ENCODE data around the gene ZNF521. TPM values are rescaled to one million over a fixed set of nuclear protein-coding genes. Genes with fewer than 3 reads are reported as not detected.

The ZNF521 gene
- polyA plus RNA-seq, 4 donors = 35.1 to 48.3 (median 45.7) TPM

DNA sequence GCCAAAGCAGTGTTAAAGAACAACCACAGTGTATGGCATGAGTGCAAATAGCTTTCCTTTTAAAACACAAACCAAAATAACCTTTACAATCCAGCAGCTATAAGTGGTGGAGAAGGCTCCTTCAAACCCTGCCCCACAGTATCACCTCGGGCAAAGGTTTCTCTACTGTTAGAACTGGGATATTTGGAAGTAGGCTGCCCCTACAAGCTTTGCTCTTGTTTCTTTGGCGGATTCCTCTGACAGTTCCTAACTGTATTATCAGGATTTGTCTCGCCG, 214.8 kb downstream of the ZNF521 start:
- no peak for DNase-seq (ENCODE audit: low read depth in 4 of 4, low spot score in 2 of 4)

DNA sequence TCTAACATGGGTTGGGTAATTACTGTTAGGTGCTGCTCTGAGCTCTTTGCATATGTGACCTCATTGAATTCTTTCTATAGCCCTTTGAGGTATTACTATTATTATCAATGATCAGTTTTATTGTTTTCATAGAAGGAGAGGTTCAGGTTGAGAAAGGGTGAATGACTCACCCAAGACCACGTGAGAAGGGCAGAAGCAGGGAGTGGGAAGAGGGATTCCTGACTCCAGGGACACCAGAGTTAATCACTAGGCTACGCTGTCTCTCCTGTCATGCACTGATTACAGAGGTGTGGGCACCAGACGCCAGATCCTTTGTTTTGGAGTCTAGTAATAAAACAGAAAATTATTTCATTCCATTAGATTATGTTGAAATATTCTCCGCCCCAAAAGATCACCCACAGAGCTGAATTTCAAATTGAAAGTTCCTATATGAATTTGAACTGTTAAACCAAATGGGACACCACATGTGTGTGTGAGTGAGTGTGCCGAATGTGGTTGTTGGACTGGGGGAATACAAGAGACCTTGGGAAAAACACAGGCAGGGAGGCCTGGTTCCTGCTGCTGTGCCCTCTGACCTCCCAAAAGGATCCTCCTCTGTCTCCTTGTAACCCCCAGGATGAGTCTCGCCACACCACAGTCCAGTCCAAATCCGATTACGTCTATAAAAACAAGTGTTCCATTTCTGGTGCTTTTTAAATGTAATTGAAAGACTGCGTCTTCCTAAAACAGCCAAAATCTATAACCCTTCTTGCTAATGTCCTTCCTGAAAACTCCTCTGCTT, 215.4 kb downstream of the ZNF521 start:
- DNase-seq (ENCODE audit: low read depth in 4 of 4, low spot score in 2 of 4) = no peak

DNA sequence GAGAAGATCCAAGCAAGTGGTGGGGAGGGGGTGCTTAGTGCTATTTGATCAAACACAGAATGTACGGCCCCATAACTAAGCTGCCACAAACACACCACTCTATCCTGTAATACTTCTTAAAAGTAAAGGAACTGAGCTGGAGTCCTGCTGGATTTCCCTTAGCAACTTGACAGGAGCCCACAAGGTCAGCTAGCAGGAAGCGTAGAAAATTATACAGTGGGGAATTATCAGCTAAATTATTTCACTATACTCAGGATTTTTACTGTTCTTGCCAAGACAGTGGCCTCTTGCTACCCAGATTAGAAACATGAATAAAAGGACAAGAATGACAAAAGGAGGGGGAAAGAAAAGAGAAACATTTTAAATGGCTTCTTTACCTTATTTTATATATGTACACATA, 217.1 kb downstream of the ZNF521 start:
- DNase-seq (ENCODE audit: low read depth in 4 of 4, low spot score in 2 of 4) = no peak

DNA sequence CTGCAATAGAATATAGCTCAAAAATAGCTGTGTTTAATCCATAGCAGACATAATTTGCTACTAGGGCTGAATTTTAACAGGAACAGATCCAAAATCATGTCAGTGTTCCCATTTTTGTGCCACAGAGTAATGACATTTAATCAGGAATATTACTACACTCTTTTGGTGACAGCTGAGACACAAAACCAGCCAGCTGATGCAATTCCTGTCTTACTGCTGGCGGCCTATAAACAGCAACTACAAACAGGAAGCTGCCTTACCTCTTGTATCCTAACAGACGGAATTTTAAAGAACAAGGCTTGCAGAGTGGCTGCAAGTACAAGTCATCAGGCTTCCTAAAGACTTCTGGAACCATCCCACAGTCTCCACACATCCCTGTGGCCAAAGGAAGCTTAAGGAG, 218.1 kb downstream of the ZNF521 start:
- DNase-seq (ENCODE audit: low read depth in 4 of 4, low spot score in 2 of 4) = no peak

DNA sequence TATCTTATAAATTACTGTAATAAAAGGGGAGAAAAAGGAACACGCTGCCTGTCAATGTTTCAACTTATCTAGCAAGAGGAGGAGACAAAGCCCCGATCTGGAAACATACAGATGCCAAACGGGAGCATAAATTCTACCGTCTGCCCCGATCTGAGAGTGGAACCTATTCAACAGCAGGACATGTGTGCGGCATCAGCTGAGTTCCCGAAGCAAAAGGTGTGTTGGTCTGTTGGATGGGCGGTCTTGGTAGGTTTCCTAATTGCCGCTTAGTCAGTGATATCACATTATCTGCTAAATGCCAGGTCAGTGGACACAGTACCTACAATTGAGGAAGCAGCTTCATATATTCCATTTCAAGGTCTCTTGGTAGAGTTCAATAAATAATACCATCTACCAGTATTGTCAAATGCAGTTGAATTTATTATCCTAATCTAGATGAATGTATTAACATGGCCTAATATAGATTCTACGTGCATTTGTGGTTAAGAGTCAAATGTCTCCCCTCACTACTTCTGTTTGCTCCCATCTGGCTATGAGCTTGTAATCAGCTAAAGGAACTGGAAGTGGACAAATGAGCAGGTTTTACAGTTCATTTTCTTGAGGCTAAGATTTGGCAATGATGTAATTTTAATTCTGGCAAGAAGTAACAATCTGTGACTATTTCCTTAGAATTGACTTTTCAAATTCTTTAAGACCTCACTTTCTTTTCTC, 219.0 kb downstream of the ZNF521 start:
- no peak for DNase-seq (ENCODE audit: low read depth in 4 of 4, low spot score in 2 of 4)

DNA sequence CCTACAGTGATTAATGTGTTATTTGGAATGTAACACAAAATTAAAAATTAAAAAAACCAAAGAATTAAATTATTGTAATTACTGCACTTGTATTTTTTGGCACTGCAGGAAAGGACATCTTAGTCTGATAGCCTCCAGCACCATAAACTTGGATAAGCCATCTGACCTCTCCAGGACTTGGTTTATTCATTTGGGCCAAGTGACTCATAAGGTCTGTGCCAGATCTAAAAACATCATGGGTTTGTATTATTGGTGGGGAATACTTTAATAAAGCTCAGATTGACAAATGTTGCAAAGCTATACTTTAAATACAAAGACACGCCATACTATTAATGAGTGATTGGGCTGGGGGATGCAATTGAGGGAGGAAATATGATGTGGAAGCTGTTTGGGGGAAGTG, 225.2 kb downstream of the ZNF521 start:
- no peak for DNase-seq (ENCODE audit: low read depth in 4 of 4, low spot score in 2 of 4)

DNA sequence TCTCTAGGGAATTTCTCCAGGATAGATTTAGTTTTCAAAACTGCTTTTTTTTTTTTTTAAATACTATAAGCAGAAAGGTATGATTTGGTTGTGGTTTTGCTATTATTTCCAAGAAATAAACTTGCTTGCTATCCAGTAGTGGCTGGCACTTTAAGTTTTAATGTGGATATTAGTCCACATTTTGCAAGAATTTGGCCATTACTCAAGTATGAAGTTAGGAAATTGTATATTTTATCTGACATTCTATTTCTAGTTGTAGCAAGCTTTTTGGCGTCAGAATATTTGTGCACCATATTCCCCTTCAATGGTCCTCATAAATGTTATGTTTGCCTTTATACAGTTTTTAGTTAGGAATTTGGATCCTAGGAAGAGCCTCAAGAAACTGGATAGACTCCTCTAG, 226.3 kb downstream of the ZNF521 start:
- DNase-seq (ENCODE audit: low read depth in 4 of 4, low spot score in 2 of 4) = no peak

DNA sequence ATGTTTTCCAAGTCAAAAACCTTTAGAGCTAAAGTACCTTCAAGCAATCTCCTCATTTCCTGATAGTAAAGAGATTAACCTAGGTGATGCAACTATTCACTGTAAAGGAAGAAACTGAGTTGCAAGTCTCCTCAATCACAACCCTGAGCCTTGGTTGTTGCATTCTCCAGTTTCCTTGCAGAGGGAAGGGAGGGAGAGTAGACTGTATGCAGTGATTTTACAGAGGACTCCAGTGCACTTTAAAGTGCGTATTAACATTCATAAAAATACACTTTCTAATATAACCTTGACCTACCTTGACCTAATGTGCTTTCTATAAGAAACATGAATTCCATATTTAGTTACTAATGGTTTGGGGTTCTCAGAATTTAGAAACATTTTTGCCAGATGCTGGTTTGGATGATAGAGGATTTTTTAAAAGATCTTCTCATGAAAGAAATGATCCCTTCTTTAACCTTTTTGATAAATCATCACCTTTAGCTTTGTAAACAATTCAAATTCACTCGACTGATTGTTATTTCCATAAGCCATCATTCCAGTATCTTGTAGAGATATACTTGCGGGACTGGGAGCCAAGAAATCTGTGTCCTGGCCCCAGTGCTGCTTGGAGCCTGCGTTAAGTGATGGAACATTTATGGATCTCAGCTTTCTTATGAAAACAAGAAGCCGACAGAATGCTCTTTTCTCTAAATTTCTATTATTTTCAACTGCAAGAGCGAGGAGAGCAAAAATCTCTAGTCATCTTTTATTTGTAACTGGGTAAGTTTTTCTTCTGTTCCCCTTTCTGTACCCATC, 228.3 kb downstream of the ZNF521 start:
- DNase-seq (ENCODE audit: low read depth in 4 of 4, low spot score in 2 of 4) = no peak

DNA sequence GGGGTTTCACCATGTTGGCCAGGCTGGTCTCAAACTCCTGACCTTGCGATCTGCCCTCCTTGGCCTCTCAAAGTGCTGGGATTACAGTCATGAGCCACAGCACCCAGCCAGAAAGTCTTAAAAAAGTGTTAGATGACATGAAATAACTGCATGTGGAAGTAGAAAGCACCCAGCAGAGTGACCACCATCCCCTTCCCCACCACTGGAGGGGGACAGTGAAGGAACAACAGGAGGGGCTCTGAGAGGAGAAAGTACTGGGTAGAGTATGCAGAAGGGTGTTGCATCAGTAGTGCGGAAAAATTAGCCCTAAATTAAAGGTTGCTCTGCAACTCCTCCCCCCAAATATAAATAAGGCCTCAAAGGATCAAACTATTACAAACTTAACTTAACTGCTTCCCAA, 230.5 kb downstream of the ZNF521 start:
- DNase-seq (ENCODE audit: low read depth in 4 of 4, low spot score in 2 of 4) = no peak

DNA sequence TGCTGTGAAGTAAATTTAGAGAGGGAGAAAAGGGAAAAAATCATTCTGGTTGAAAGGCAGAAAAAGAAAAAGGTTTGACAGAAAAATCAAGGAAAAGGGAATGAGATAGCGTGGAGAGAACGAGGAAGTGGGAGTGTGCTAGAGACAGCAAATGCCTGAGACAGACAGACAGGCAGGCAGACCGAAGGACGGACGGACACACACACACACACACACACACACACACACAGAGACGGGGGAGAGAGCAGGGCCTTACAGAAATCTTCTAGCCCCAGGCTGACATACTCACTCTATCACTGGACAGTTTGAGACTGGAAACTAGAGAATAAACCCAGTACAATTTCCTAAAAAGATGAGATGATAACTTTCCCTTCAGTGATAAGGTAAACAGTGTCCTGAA, 238.4 kb downstream of the ZNF521 start:
- DNase-seq (ENCODE audit: low read depth in 4 of 4, low spot score in 2 of 4) = no peak

DNA sequence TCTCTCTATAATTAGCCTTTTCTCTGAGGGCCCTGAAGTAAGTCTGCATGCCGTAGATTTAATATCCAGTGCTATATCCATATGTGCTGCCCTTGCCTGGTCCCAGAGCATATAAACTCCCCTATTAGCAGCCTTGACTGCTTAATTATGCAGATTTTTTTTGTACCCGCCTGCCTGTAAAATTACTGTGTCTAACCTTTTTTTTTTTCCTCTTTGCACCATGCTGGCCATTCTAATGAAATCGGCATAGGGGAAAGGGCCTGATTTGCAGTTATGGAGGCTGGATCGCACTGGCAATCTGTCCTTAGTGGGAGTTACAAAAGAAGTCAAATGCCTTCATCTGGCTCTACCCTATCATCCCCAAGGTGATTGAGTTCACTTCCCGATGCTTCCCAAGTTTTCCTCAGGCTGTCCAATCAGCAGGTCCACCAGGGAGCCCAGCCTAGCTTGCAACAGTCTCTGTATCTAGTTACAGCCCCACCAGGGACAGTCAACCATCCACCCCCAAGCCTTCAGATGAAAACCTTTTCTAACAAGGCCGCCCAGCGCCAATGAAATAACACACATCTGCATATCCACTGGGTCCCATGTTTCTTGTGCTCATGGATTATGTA, 239.0 kb downstream of the ZNF521 start:
- no peak for DNase-seq (ENCODE audit: low read depth in 4 of 4, low spot score in 2 of 4)

DNA sequence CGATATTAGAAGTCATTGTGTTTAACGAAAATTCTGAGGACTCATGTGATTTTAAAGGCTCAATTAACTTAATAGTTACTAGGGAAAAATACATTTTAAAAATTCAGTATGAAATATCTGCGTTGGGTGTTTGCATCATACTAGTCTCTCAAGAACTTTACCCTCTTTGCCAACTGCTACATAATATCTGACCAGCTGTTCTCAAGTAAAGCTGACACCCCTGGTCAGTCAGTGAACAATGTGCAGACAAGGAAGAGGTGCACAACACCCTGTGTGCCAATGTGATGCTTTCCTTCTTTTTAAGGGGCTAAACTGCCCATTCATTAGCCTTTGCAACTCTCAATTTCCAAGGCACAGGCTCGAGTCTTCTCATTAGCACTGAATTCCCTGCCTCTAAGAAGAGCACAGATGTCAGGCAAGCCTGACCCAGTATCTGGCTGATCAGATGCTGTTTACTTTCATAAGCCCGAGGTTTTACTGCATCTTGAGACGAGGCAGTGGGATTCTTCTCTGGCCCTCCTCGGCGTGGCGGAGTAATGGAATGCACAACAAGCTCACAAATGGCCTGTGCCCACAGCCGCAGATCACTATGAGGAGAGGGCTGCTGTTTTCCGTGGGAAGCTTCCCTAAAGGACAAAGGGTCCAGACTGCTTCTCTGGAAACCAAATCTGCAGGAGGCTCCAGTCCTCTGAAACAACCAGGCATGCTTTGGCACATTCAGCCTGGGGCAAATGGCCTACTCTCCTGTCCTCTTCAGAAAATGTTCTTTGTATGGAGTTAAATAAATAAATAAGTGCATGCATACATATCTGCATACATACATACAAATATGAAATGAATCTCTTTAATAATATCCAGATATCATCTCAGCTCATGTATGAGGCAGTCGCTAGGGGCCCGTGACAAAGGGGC, 240.3 kb downstream of the ZNF521 start:
- DNase-seq (ENCODE audit: low read depth in 4 of 4, low spot score in 2 of 4) = no peak

DNA sequence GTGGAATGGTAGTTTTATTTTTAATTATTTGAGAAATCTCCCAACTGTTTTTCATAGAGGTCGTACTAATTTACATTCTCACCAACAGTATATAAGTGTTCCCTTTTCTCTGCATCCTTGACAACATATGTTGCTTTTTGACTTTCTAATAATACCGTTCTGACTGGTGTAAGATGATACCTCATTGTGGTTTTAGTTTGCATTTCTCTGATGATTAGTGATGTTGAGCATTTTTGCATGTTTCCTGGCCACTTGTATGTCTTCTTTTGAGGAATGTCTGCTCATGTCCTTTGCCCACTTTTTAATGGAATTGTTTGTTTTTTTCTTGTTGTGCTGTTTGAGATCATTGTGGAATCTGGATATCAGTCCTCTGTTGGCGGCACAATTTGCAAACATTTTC, 242.5 kb downstream of the ZNF521 start:
- DNase-seq (ENCODE audit: low read depth in 4 of 4, low spot score in 2 of 4) = no peak

DNA sequence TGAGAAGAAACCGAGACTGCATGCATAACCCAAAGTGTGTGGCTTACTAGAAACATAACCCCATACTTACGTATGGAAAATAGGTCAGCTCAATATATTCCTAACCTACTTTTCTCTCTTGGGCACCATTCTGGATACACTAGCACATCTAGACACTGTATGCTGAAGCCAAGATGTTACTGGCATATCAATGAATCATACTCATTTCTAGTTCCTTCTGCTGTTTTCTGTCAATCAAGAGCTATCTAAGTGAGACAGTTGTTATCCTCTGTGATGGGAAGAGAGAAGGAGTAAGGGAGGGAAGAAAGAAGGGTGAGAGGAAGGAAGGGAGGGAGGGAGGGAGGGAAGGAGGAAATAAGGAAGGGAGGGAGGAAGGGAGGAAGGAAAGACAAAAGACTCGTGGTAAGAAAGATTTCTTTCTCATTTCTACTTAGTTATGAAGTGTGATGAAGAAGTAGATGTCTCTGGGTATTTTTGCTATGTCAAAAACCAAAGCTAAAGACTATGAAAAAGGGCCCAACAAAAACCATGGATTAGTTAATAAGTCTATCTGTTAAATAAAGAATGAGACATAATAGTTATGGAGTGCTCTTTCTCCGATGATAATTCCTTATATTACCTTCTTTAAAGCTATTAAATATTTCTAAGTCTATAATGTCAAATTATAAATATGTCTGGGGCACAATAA, 248.4 kb downstream of the ZNF521 start:
- no peak for DNase-seq (ENCODE audit: low read depth in 4 of 4, low spot score in 2 of 4)

DNA sequence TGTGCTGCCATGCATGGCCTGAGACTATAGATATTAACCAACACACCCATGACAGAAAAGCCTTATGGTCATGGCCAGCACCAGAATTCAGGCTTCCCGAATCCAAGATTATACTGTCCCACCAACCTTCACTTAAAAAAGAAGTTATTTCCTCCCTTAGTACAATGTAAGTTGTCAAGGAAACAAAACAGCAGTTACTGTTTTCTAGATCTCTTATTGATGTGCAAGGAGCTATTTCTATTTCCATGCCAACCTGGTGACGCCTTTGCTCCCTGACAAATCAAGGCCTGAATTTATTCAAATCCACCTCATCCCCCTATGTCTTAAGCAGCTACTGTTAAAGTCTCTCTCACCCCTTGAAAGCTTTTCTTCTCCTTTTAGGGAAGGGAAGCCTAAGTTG, 249.3 kb downstream of the ZNF521 start:
- no peak for DNase-seq (ENCODE audit: low read depth in 4 of 4, low spot score in 2 of 4)

DNA sequence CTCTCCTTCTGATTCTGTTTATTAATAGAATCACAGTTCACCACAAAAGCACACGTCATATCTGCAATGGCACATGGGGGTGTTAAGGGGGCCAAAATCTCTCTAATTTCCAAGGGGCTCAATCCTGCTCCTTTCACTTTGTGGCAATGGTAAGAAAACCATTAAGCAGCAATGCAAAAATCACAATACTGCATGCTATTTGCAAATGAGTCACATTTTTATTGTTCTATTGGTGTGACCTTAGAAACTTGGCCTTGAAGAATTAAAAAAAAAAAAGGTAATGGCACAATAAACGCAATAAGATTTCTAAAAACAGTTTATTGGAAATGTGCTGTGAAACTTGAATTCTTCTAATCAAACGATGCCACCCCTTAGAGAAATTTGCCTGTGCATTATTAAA, 251.5 kb downstream of the ZNF521 start:
- no peak for DNase-seq (ENCODE audit: low read depth in 4 of 4, low spot score in 2 of 4)

DNA sequence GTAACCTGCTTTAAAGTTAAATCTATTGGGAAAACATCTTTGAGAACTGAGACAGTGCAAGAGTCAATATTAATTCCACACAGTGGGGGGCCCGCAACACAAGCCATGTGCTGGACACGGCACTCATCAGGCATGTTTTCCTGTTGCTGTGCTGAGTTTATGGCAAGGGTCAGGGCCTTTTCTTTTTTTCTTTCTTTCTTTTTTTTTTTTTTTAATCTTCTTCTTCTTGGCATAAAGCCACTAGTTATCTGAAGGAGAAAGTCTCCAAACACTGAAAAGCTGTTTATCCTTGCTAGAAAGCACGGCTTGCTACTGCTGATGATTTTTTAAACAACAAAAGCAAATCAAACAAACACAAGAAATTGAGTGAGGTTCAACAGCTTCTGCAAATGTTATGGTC, 252.1 kb downstream of the ZNF521 start:
- DNase-seq (ENCODE audit: low read depth in 4 of 4, low spot score in 2 of 4) = no peak

DNA sequence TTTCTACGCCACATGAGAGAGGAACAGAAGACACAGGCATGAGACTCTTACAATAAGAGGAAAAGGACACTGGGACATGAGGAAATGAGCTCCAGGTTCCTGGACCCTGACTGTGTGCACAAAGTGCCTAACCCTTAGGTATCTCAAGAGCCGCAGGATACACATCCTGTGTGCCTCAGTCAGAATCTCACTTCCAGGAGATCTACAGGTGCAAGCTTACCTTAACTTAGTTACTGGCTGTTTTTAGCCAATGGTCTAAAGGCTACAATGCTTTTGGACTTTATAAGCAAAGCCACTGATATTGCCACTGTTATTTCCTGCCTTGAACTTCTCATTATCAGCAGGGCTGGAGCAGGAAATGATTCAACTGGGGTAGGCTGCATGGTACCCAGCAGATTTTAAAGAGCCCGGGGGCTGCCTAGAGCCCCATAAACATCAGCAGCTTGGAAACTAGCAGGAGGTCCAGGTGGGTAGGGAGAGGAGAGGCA, 254.4 kb downstream of the ZNF521 start:
- DNase-seq (ENCODE audit: low read depth in 4 of 4, low spot score in 2 of 4) = no peak

DNA sequence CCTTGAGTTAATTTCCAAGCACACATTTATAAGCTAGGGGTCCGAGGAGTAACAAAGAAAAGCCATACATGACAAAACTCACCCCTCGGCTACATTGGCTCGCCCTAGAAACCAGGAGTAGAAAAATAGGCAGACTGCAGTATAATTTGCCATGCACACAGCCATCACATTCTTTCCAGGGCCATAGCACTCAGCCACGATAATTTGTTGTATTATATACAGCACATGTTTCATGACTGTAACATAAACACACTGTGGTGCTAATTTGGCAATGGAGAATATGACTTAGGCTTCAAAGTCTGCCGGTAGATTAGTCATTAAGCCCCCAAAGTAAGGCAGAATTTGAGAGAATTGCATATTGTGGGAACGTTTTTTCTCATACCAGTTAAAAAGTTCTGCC, 254.9 kb downstream of the ZNF521 start:
- DNase-seq (ENCODE audit: low read depth in 4 of 4, low spot score in 2 of 4) = no peak

DNA sequence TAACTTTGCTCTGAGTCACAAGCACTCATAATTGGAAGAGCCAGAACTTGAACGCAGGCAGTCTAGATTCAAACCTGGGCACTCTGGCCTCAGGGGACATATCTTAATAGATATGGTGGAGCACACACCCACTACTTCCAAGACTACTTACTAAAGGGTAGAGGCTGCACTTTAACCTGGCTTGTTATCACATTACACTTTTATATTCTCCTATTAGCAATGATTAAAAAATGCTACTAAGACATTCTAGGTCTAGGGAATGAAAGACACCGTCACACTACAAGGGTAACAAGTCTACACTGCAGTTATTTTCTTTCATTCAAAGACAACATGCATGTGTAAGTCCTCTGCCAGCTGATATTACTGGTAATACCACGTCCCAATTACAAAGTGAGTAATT, 258.8 kb downstream of the ZNF521 start:
- DNase-seq (ENCODE audit: low read depth in 4 of 4, low spot score in 2 of 4) = no peak
